Loucy (cell line): ENCODE data around the gene MMP15.

ENCODE experiments used
- EZH2phosphoT487 ChIP-seq: fragments of 200-600 bp; IDR thresholded peaks from 2 replicates; pipeline ENCODE4 v1.6.1; 2018; ENCODE audit warnings: antibody characterized with exemption, mild to moderate bottlenecking, moderate library complexity, borderline replicate concordance
- TF ChIP-seq, protein P1 (sequence below): fragments of 200-600 bp; sonication (generic); conservative IDR thresholded peaks from 2 replicates; pipeline ENCODE4 v1.5.1; 2014; ENCODE audit warnings: mild to moderate bottlenecking, antibody characterized with exemption, low read length

- TF ChIP-seq, protein P1, sequence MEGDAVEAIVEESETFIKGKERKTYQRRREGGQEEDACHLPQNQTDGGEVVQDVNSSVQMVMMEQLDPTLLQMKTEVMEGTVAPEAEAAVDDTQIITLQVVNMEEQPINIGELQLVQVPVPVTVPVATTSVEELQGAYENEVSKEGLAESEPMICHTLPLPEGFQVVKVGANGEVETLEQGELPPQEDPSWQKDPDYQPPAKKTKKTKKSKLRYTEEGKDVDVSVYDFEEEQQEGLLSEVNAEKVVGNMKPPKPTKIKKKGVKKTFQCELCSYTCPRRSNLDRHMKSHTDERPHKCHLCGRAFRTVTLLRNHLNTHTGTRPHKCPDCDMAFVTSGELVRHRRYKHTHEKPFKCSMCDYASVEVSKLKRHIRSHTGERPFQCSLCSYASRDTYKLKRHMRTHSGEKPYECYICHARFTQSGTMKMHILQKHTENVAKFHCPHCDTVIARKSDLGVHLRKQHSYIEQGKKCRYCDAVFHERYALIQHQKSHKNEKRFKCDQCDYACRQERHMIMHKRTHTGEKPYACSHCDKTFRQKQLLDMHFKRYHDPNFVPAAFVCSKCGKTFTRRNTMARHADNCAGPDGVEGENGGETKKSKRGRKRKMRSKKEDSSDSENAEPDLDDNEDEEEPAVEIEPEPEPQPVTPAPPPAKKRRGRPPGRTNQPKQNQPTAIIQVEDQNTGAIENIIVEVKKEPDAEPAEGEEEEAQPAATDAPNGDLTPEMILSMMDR = no peak
- no peak for TF ChIP-seq EZH2phosphoT487
These were observed 13.1 kb upstream of the MMP15 start for GRCh38 chr16:58012481-58012880.
